HG02852 (cell line): ENCODE data around the gene DLL3.

Source experiments
- ATAC-seq: cut with Tn5 transposase; IDR thresholded peaks from one replicate; pipeline ENCODE4 v1.9.1; 2021; ENCODE audit warnings: mild to moderate bottlenecking, moderate library complexity; ENCODE audit not compliant: unreplicated experiment

DLL3 gene

GRCh38 chr19:39481676-39482075 lies 17.1 kb upstream of the DLL3 start:
- no peak for ATAC-seq

DNA sequence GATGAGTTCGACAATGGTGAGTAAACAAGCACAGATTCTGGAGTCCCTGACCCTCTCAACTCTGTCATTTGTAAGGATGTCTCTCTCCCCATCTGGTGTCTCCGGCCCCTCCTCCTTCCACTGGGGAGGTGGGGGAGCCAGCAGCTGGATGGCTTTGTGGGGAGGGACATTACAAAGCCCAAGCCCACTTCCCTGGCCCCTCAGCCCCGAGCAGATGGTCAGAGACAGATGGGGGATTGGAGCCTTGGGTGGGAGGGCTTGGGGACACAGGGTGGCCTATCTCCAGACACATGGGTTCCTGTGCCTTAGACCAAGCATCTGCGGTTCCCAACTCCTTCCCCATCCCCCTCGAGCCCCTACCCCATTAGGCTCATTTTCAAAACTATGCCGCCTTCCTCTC lies 15.6 kb upstream of the DLL3 start:
- ATAC-seq = no peak

GRCh38 chr19:39489756-39490155 lies 9.0 kb upstream of the DLL3 start:
- no peak for ATAC-seq

GRCh38 chr19:39492225-39492624 lies 6.5 kb upstream of the DLL3 start:
- ATAC-seq = no peak

DNA sequence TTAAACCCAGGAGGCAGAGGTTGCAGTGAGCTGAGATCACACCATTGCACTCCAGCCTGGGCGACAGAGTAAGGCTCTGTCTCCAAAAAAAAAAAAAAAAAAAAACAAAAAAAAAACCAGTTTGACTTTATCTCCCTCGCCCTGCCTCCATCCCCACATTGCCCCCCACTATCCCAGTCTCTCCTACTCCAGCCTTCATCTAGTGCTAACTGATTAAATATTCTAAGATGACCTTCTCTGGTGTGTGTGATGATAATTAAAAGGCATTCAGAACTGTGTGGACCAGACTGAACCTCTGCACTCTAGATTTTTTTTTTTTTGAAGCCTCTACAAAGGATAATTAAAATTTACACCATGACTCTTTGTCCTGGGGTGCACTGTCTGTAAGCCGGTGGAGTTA lies 6.0 kb upstream of the DLL3 start:
- ATAC-seq = no peak

- ATAC-seq = no peak
Observed at GRCh38 chr19:39494661-39495060, 4.1 kb upstream of the DLL3 start.

- no peak for ATAC-seq
Observed at GRCh38 chr19:39496063-39496462, 2.7 kb upstream of the DLL3 start.

DNA sequence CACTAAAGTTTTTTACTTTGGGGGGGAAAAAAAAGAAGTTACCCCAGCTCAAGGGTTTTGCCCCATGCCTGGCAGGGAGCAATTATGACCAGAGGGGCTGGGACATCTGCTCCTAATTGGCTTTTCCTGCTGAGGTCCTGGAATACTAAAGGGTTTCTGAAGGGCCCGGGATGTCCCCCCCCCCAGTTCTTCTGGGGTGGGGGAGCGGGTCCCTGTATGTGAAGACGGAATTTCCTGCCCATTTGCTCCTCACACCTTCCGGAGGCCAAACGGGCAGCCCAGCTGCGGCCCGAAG lies 1.1 kb upstream of the DLL3 start:
- ATAC-seq = no peak

GRCh38 chr19:39497996-39498797 lies 550 bp upstream of the DLL3 start:
- no peak for ATAC-seq

- no peak for ATAC-seq
Observed at GRCh38 chr19:39499932-39500331, 1.2 kb downstream of the DLL3 start.

DNA sequence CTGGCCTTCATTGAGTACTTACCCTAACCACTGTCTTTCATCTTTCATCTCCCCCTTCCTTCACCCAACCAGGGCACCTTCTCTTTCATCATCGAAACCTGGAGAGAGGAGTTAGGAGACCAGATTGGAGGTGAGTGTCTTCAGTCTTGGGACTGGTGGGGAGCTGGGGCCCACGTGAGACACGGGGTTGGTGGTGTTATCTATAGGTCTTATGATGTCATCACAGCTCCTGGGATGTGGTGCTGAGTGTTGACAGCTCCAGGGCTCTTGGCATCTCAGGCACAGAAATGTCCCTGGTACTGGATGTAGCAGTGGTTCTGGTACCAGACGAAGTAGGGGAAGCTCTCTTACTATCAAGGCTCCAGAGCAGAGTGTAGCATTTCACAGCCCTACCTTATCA lies 1.8 kb downstream of the DLL3 start:
- no peak for ATAC-seq

GRCh38 chr19:39501340-39501739 lies 2.6 kb downstream of the DLL3 start:
- ATAC-seq = no peak

DNA sequence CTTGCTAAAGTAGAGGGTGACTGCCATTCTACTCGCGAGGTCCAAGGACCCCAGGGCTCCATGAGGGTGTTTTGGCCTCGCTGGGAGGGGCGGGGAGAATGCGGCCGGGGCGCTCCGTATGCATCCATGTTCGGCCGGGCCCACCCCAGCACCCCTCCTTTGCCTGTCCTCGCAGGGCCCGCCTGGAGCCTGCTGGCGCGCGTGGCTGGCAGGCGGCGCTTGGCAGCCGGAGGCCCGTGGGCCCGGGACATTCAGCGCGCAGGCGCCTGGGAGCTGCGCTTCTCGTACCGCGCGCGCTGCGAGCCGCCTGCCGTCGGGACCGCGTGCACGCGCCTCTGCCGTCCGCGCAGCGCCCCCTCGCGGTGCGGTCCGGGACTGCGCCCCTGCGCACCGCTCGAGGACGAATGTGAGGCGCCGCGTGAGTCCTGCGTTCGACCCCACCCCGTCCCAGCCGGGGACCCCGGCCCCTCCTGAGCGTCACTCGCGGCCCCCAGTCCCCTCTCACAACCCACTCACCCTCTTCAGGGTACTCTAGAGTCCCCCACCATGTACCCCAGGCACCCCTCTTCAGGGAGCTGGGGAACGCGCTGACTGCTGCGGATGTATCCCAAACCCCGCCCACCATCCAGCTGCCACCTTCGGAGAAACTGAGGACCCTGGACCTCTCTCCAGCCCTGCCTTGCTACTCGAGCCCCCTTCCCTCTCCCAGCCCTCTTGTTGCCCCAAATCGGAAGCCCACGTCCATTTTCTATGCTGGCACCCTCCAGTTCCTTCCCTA lies 4.1 kb downstream of the DLL3 start:
- ATAC-seq = no peak

GRCh38 chr19:39506598-39506943 lies 7.8 kb downstream of the DLL3 start:
- no peak for ATAC-seq

DNA sequence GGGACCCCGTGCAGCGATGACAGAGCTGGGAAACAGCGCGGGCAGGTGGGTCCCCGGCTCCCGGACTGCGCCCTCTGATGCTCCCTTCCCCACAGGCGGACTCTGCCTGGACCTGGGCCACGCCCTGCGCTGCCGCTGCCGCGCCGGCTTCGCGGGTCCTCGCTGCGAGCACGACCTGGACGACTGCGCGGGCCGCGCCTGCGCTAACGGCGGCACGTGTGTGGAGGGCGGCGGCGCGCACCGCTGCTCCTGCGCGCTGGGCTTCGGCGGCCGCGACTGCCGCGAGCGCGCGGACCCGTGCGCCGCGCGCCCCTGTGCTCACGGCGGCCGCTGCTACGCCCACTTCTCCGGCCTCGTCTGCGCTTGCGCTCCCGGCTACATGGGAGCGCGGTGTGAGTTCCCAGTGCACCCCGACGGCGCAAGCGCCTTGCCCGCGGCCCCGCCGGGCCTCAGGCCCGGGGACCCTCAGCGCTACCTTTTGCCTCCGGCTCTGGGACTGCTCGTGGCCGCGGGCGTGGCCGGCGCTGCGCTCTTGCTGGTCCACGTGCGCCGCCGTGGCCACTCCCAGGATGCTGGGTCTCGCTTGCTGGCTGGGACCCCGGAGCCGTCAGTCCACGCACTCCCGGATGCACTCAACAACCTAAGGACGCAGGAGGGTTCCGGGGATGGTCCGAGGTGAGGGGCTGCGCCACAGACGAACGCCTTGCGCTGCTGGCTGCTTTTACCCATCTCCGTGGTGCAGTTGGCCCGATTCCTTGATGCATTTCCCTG lies 8.4 kb downstream of the DLL3 start:
- no peak for ATAC-seq

DNA sequence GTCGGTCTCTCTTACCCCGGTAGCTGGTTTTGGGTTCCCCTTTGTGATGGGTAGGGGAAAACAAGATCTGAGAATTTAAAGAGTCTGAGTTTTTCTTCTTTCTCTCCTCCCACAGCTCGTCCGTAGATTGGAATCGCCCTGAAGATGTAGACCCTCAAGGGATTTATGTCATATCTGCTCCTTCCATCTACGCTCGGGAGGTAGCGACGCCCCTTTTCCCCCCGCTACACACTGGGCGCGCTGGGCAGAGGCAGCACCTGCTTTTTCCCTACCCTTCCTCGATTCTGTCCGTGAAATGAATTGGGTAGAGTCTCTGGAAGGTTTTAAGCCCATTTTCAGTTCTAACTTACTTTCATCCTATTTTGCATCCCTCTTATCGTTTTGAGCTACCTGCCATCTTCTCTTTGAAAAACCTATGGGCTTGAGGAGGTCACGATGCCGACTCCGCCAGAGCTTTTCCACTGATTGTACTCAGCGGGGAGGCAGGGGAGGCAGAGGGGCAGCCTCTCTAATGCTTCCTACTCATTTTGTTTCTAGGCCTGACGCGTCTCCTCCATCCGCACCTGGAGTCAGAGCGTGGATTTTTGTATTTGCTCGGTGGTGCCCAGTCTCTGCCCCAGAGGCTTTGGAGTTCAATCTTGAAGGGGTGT lies 9.1 kb downstream of the DLL3 start:
- ATAC-seq = no peak

DNA sequence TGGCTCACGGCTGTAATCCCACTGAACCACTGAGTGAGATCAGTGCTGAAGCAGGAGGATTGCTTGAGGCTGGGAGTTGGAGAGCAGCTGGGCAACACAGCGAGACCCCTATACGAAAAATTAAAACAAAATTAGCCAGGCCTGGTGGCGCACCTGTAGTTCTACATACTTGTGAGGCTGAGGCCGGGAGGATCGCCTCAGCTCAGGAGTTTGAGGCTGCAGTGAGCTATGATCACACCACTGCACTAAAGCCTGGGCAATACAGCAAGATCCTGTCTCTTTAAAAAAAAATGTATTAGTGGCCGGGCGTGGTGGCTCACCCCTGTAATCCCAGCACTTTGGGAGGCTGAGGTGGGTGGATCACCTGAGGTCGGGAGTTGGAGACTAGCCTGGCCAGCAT lies 9.9 kb downstream of the DLL3 start:
- no peak for ATAC-seq

DNA sequence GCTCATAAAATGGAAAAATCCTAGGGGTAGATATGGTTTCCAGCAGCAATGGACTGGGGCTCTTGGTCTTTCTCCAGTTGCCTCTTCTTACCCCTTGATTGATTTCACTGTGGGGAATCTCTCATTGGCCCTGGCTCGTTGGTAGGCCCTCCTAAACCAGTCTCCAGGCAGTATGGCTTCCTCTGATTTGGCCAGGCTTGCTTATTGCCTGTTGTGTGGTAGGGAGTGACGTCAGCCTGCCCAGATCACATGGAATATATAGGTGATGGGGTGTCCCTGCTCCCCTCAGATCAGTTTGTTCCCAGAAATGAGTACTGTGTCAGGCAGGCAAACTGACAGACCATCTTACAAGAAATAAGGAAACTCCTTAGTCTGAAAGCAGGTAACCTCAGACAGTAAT lies 10.5 kb downstream of the DLL3 start:
- ATAC-seq = no peak

- no peak for ATAC-seq
Observed at GRCh38 chr19:39512988-39513387, 14.2 kb downstream of the DLL3 start.

GRCh38 chr19:39514840-39515550 lies 16.2 kb downstream of the DLL3 start, which contains the start of gene SELENOV:
Gene SELENOV, plus strand, starts transcription at chr19:39515139. Its CDS starts 74 bp downstream, at chr19:39515213.
- ATAC-seq = no peak
